Mammary epithelial cell (primary cell): ENCODE results near the gene SNAPC1.

ENCODE experiments used
- CTCF ChIP-seq, 2 donors: IDR thresholded peaks in 1 of 2; conservative IDR thresholded peaks in 1 of 2; 2 replicates each; pipeline ENCODE4 v1.5.1; 2011 to 2012; ENCODE audit warnings: inconsistent platforms in 2 of 2, low read length in 2 of 2, mild to moderate bottlenecking in 2 of 2, control low read depth in 1 of 2, low read depth in 1 of 2; ENCODE audit not compliant: insufficient read depth in 1 of 2; ENCODE audit errors: extremely low read depth in 1 of 2
- EZH2 ChIP-seq: IDR thresholded peaks from 2 replicates; pipeline ENCODE4 v1.6.1; 2012; ENCODE audit warnings: low read length, inconsistent platforms, borderline replicate concordance

GRCh38 chr14:61749264-61749663 is 13.0 kb upstream of the SNAPC1 start:
- TF ChIP-seq CTCF (conservative IDR thresholded peaks at IDR 0.05 in 1 of 2, IDR thresholded peaks at IDR 0.05 in 1 of 2; ENCODE audit: extremely low read depth in 1 of 2, insufficient read depth in 1 of 2, low read depth in 1 of 2, low read length in 2 of 2) = no peak
- no peak for TF ChIP-seq EZH2
